ENCODE results near the gene SH3GLB1. TPM values are rescaled to one million over a fixed set of nuclear protein-coding genes. Genes with fewer than 3 reads are reported as not detected.

SH3GLB1 gene
- total RNA-seq, 1 donor from 2014 or later, result 39.6 TPM

- DNase-seq (ENCODE audit: low read depth), result no peak
- Histone ChIP-seq H3K36me3 (ENCODE audit: control insufficient read depth, insufficient read depth, low read length) (no peaks in the 10 kb centered on the region), H3K27me3 (ENCODE audit: control insufficient read depth, insufficient read depth, low read length) (no peaks in the 10 kb centered on the region), H3K4me3 (ENCODE audit: low read depth, low read length) (no peak overlapping the region)
- no peak for TF ChIP-seq CTCF (IDR thresholded peaks at IDR 0.05; ENCODE audit: insufficient read depth, low read length, poor library complexity, severe bottlenecking)
These were observed 71.0 kb downstream of the SH3GLB1 start for GRCh38 chr1:86775395-86775794.

GRCh38 chr1:86776108-86776507 lies 71.7 kb downstream of the SH3GLB1 start:
- DNase-seq (ENCODE audit: low read depth), result no peak
- TF ChIP-seq CTCF (IDR thresholded peaks at IDR 0.05; ENCODE audit: insufficient read depth, low read length, poor library complexity, severe bottlenecking), result no peak
- no peak overlapping the region for H3K4me3 ChIP-seq (ENCODE audit: low read depth, low read length)
- H3K36me3 ChIP-seq (ENCODE audit: control insufficient read depth, insufficient read depth, low read length), result no peaks in the 10 kb centered on the region
- no peaks in the 10 kb centered on the region for H3K27me3 ChIP-seq (ENCODE audit: control insufficient read depth, insufficient read depth, low read length)

- H3K27me3 ChIP-seq (ENCODE audit: control insufficient read depth, insufficient read depth, low read length), result no peaks in the 10 kb centered on the region
- no peak for TF ChIP-seq CTCF (IDR thresholded peaks at IDR 0.05; ENCODE audit: insufficient read depth, low read length, poor library complexity, severe bottlenecking)
- DNase-seq (ENCODE audit: low read depth), result no peak
- H3K36me3 ChIP-seq (ENCODE audit: control insufficient read depth, insufficient read depth, low read length), result no peaks in the 10 kb centered on the region
- H3K4me3 ChIP-seq (ENCODE audit: low read depth, low read length), result no peak overlapping the region
These were observed 74.3 kb downstream of the SH3GLB1 start for GRCh38 chr1:86778569-86779239.

- DNase-seq (ENCODE audit: low read depth), result no peak
These were observed 75.2 kb downstream of the SH3GLB1 start for GRCh38 chr1:86779308-86780191.

GRCh38 chr1:86782482-86782881 lies 78.1 kb downstream of the SH3GLB1 start:
- no peak for TF ChIP-seq CTCF (IDR thresholded peaks at IDR 0.05; ENCODE audit: insufficient read depth, low read length, poor library complexity, severe bottlenecking)
- Histone ChIP-seq H3K4me3 (ENCODE audit: low read depth, low read length) (no peak overlapping the region), H3K36me3 (ENCODE audit: control insufficient read depth, insufficient read depth, low read length) (no peaks in the 10 kb centered on the region), H3K27me3 (ENCODE audit: control insufficient read depth, insufficient read depth, low read length) (no peaks in the 10 kb centered on the region)
- DNase-seq (ENCODE audit: low read depth), result no peak

More at GRCh38 chr1:86779308-86780191, 75.2 kb downstream of the SH3GLB1 start:
- no peak overlapping the region for H3K4me3 ChIP-seq (ENCODE audit: low read depth, low read length)
- no peaks in the 10 kb centered on the region for H3K36me3 ChIP-seq (ENCODE audit: control insufficient read depth, insufficient read depth, low read length)
- TF ChIP-seq CTCF (IDR thresholded peaks at IDR 0.05; ENCODE audit: insufficient read depth, low read length, poor library complexity, severe bottlenecking), result no peak
- H3K27me3 ChIP-seq (ENCODE audit: control insufficient read depth, insufficient read depth, low read length), result no peaks in the 10 kb centered on the region
